Measurements from ENCODE around the gene DAAM2.

The DAAM2 gene

DNA sequence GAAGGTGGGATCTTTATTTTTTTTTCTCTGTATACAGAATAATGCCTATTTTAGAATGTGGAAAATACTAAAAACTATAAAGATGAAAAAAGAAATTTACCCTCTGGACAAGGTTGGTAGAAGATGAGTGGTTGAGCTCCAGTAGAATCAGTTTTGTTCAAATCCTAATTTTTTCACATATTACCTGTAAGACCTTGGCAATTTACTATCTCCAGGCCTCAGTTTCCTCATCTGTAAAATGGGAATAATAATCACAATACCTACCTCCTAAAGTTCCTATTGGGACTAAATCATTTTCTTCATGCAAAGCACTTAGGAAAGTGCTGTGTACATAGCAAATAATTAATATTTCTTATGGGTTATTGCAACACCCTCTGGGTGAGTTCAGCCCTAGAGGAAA, 28.4 kb downstream of the DAAM2 start:
- DNase-seq = no peak

DNA sequence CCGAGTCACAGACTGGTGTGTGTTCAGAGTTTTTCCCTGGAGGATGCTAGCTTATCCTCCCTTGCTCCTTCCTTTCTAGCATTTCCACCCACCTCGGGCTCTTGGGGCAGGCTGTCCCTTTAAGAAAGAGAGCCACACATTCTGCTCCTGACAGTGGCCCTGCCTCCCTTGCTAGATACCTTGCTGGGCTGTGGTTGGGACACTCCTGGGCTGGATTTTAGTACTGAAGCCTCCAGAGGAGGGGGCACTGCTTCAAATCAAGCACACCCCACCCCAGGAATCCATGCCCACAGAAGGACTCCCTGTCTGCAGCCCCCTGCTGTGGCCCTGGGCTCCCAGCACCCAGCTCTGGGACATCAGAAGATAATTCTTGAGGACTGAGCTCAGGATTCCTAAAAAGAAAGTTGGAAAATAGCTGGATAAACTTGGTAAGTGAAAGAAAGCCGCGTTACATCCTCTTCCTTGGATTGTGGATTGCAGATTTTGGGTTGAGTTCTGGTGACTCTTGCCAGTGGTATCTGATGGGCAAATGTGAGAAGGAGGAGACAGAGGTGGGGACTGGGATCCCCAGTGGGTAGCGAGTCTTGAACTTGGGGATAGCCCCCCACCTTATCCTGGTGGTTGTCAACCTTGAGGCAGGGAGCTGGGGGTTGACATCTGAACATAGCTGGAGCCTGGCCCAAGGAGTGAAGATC, 29.0 kb downstream of the DAAM2 start:
- DNase-seq = no peak

DNA sequence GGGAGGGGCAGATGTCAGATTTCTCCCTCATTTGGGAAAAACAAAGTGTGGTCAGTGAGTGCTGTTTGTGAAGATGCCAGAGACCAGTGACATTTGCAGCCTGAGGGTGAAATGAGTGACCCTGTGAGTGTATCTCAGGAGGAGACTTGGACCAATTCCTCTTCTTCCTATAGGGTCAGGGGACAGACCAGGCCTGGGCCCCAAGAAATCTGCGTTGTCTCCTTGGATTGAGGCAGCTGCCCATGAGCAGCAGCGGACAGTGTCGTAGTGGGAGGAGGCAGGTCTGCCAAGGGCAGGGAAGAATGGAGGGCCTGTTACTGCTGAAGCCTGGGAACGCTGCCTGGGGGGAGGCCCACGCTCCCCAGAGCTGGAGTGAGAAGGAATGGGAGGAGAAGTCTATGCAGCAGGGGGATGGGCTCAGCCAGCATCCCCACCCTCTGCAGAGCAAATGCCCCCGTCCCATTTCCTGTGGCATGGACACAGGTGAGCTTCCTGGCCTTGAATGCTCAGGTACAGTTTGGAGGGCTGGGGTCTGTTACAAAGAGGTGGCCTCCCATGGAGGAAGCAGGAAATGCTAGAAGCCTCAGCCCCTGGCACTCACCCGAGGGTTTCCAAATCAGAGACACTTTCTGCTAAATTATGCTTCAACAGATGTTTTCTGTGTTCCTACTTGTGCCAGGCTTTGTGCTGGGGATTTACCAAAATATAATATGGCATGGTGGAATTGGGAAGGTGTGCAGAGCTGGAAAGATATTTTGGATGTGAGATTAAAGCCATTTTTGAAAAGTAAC, 29.8 kb downstream of the DAAM2 start:
- no peak for DNase-seq

DNA sequence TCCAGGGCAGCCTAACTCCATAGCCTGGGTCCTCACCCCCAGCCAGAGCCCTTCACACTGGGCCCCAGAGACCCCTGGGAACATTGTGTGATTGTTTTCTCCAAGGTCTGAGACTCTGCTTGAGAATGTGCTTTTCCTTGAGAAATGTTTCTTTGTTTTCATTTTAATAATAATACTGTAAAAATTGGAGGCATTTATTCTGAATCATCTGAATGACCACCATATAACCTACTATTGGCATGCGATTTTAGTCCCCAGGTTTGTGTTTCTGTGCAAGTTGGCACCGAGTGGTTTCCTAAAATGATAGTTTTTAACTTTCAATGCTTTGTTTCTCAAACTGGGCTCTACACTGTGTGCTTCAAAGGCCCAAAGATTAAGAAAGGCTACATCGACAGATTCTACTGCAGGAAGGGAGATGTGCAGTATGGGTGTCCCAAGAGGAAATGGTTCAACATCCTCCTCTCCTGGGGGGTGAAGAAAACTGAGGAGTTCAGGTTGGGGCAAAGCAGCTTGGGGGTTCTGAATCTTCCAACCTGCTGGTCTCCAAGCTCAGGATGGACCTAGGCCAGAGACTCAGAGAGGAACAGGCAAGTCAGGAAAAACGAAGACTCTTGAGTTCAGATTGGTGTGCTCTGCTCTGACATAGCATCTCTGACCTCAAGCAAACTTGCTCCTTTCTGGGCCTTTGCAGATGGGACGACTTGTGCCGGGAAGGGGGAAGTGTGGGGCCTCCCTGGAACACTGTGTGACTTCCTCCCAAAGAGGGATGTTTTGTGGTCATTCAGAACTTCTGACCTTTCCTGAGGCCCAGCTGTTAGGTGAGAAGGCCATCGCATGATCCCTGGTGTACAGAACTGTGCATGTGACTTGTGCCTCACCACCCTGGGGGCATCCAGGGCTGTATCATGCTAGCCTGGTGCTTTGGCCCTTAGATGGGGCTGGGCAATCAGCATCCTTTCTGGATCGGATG, 31.0 kb downstream of the DAAM2 start:
- no peak for DNase-seq

DNA sequence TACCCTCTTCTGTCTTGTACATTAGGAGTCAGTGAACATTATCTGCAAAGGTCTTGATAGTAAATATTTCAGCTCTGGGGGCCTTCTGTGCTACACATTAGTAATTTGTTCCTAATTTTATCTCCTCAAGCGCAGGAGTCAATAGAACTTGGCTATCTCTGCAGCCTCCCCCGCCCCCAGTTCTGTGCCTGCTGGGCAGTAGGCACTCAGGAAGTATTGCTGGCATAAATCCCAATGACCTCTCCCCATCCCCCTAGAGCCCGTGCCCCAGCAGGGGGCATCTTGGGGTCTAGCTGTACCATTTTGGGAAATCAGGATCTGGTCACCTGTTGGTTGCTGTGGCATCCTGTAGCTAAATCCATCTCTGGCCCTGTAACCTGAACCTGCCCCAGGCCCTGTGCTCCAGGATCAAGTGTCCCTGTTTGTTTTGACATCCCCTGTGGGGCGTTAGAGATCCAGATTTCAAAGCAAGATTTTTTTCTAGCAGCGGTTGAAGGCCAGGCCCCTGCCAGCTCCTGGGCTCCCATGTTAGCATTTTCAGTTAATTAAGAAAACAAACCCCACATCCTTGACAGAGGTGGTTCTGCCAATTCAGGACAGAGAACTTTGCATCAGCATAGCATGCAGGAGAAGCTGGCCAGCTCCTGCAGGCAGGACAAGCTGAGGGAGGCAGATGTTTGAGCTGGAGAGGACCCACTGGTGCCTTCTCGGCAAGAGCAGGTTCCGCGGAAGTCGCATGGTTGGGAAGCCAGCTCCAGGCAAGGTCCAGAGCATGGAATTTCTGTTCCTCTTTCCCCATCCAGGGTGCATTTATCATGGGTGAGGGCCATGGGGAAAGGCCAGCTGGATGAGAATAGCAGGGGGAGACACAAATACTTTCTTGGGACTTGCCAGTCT, 32.1 kb downstream of the DAAM2 start:
- no peak for DNase-seq

DNA sequence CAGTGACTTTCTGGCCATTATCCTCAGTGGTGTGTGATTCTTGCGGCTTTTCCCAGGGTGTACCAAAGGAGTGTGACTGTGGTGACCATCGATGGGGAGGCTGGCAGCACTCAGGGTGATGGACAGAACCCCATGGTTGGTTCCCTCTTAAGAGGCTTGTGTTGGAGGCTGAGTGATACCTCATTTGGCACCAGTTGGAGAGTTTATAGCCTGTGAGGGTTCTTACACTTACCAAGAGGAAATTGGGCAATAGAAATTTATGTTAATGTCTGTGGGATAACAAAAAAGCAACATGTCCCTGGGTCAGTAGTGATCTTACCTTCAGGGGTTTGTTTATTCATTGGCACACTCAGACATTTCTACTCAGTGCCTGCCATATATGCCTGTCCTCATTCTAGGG, 37.2 kb downstream of the DAAM2 start:
- no peak for DNase-seq

DNA sequence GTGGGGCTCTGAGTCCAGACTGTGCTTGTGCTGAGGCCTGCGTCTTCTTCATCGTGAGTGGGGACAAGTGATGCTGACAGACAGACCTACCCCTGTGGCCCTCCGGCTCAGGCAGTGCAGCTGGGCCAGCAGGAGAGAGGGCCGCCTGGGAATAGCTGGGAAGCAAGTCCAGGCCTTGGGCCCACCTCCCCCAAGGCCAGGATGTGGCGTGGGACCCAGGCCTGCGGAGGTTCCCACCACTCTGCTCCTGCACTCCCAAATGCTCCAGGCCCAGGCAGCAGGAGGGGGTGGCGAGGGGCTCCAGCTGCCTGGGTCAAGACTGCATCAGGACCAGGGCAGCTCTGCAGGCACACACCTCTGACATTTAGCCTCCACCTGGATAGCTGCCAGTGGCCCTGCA, 38.3 kb downstream of the DAAM2 start:
- no peak for DNase-seq

DNA sequence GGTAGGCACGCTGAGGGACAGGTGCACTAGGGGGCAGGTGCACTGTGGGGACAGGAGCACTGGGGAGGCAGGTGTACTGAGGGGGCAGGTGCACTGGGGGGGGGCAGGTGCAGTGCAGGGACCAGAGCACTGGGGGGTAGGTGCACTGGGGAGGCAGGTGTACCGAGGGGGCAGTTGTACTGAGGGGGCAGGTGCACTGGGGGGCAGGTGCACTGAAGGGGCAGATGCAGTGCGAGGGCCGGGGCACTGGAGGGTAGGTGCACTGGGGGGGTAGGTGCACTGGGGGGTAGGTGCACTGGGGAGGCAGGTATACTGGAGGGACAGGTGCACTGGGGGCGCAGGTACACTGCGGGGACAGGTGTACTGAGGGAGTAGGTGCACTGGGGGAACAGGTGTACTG, 39.5 kb downstream of the DAAM2 start:
- DNase-seq = no peak

DNA sequence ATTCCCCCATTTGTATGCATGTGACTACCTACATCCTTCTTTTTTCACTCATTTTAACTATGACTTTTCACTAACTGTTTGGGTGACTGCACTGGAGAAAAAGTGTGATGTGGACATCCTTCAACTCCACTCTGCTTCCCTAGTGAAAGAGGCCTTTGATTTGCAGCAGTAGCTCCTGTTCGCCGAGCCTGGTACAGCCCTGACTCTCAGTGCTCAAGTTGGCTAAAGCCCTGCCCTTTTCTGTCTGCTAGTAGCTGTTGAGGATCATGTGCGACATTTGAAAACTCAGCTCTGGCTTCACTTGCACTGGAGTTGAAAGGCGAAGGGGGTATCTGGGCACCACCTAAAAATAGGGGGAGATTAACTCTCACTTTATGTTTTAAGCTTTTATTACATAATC, 42.1 kb downstream of the DAAM2 start:
- no peak for DNase-seq

DNA sequence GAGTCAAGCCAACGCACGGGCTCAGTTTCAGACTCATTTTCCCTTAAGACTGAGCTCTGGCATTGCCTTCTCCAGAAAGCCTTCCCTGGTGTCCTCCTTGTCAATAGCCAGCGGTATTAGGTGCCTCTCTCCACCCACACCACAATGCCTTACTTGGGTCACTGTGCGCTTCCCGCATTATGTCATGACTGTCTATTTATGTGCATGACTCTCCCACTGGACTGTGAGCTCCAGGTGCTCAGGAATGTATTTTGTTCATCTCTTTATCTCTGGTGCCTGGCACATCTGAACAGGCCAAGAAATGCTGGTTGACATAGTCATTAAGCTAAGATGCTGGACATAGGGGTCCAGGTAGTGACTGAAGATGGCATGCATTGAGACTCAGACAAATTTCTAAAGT, 42.7 kb downstream of the DAAM2 start:
- no peak for DNase-seq

DNA sequence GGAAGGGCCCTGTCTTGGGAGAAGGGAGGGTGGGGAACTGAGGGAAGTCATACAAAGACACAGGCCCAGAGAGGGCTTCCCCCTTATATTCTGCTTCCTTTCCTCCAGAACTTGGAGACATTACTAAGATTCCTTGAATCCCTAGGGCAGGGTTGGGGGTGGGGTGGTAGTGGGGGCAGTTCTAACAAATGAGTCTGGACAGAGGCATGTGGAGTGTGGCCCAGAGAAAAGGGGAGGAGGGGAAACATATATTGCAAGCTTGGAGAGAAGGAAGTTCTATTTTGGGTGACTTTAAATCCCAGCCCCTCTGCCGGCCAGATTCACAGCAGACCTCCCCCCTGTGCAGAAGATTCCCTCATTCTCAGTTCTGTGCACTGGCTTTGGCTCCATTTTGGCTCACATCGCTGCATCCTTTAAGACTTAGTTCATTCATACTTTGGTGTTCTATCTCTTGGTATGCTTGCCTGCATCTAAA, 43.7 kb downstream of the DAAM2 start:
- DNase-seq = no peak

DNA sequence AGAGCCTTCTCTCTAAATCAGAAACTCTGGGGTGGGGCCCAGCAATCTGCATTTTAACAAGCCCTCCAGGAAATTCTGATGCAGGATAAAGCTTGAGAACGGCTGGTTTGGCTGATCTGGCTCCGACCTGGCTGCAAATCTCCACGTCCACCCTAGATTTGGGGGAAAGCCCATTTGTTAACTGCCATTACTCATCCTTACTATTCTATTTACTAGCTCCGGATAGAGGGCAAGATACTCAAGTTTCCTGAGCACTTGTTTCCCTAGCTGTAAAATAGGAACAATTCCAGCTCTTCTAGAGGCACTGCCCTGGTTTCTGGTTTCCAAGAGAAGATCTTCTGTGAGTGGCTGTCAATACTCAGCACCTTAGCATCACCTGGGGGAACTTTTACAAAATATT, 44.4 kb downstream of the DAAM2 start:
- DNase-seq = no peak

DNA sequence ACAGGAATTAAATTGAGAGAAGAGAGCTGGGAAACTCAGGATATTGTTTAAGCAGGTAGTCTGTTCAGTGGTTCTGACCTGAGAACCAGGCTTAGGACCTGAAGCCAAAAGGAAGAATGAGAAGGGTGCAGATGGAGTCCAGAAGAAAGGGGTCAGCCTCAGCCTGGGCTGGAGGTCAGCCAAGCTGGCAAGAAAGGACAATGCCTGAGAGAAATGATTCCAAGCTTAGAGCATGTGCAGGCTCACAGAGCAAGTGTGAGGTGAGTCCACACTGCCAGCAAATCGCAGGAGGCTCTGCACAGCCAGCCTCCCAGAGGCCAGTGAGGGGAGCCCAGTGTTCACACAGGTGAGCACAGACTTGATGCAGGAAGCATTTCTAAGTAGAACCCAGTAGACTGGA, 47.3 kb downstream of the DAAM2 start:
- no peak for DNase-seq

DNA sequence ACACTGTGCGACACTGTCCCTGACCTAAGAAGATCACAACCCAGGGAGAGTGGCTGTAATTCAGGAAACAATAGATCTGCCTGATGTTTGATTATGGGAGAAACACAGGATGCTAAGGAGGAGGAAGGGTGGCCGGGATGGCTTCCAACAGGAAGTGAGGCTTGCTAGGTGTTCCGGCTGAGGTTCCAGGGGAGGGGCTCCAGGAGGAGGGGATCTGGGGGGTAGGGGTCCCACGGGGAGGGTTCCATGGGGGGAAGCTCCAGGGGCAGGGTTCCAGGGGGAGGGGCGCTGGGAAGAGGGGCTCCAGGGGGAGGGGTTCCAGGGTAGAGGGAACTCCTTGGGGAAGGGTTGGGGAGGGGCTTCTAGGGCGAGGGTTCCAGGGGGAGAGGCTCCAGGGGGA, 48.6 kb downstream of the DAAM2 start:
- no peak for DNase-seq

DNA sequence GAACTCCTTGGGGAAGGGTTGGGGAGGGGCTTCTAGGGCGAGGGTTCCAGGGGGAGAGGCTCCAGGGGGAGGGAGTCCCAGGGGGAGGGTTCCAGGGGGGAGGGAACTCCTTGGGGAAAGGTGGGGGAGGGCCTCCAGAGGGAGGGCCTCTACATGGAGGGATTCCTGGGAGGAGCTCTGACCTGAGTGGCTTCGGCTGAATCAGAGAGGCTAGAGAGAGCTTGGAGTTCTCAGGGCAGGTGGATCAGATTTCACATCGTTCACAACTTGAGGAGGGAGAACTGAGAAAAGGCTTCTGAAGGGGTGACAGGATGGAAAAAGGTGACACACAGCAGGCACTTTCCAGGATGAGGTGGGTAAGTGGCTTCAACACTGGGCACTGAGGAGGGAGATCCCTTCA, 49.1 kb downstream of the DAAM2 start:
- DNase-seq = no peak

DNA sequence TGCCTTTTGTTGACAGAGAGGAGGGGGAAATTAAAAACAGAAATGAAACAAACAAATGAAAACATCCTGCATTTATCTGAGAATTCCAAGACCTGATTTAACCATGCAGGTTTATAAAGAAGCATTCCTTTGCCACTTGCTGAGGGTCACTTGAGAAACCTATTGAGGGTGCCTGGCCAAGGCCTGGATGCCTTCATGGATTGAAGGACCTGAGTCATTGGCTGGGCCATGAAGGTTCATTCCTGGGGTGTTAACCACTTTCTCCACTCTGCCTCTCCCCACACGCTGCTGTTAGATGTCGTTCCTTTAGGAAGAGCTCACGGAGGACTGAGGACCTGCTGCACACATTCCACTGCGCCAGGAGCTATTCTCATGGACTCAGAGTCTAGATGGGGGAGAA, 49.7 kb downstream of the DAAM2 start:
- DNase-seq = no peak

DNA sequence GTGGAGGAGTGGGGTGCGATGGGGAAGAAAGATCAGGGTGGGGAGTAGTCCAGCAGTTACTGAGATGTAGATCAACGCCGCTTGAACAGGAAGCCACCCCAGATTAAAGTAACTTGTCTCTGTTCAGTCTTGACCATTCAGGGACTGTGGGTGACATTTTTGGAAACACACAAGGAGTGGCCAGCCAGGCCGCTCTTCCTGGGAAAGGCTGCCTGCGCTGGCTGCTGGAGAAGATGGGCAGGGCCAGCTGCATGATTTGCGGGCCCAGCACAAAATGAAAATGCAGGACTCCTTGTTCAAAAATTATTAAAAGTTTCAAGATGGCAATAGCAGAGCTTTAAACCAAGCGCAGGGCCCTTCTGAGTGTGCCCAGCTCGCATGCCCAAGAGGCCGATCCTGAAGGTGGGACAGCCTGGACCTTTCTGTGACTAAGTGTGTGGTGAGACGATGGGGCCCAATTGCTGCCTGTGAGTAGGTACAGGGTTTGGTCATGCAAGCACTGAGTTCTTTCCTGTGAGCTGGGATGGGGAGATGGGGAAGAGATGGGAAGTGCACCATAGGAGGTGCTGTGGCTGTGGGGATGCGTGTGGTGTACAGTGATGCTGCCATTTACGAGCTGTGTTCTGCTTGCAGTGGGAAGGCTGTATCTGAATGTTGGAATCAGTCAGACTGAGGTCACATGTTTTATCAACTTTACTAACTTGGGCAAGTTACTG, 51.3 kb downstream of the DAAM2 start:
- DNase-seq = no peak

DNA sequence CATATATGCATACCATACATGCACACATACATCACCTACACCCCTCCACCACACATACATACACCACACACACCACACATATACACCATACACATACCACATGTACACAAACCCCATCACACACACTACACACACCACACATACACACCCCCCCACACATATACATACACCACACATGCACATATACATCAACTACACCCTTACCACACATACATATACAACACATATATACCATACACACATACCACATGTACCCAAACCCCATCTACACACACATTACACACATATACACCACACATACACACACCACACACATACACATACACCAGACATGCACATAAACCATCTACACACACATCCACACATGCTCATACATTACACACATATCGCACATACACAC, 52.7 kb downstream of the DAAM2 start:
- DNase-seq = no peak

DNA sequence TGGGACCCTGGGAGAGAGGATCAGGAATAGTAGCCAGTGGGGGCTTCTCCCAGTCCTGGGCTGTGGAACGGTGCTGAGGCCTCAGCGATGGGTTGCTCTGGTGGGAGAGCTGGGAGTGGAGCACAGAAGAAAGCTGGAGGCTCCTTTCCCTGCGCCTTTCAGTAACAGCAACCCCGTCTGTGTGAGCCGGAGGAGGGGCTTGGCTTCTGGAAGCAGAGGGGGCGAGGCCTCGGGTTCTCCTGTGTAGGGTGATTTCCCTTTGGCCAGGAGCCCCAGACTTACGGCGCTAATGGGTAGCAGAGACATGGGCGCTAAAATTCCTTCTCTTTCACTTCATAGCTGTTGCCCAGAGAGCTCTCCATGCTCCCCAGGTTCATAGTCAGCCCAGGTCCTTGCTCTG, 55.0 kb downstream of the DAAM2 start:
- DNase-seq = no peak

DNA sequence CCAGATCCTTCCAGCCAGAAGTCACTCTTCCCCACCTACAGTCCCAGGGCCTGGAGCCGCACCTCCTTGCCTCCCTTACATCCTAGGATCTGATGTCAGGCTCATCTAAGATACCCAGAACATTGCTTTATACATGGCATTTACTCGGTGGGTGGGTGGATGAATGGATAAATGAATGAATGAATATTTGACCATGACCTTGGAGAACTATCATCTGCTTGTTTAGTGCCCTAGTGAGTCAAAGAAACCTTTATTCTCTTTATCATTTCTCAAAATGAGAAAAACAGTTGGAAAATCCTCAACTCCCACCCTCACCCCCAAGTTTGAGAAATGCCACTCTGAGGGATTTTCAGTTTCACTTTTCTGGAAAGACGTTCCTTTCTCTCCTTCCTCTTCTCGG, 56.0 kb downstream of the DAAM2 start:
- DNase-seq = no peak

DNA sequence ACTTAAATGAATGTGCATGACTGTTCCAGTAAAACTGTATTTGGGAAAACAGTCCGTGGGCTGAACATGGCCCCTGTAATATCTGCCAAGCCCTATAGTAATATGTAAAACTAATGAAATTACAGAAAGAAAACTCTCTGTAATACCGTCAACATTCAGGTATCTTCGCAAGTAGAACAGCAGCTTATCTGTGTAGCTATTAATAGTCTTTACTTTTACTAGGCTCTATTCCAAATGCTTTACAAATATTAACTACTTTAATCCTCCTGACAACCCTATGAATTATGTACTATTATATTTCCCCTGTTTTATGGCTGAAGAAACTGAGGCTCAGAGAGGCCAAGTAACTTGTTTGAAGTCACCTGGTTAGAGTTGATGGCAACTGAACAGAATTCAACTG, 57.1 kb downstream of the DAAM2 start:
- DNase-seq = no peak

DNA sequence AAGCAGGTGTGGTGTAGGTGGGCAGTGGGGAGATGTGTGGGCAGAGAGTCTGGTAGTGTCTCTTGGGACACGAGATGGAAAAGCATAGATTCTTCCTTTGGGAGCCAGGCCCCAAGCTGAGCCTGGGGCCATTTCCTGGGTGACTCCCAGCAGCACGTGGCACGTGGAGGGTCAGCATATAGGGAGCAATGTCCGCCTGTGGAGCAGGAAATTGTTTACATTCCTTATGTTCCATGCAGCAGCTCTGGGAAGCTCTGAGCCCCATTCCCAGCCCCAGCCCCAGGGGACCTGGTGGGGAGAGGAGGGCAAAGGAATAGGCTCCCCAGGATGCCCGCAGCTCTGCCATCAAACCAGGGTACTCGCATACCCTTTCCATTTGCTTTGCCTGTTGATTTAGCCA, 57.6 kb downstream of the DAAM2 start:
- no peak for DNase-seq
